NCI-H2196 treated with DMSO at 0.1 percent for 48 hours (cell line): ENCODE results near the gene RALGAPA2.

Experiments used
- DNase-seq: peaks from one replicate; lab custom pipeline; 2025; ENCODE audit not compliant: unreplicated experiment; lab: John Stamatoyannopoulos, UW

RALGAPA2 gene

GRCh38 chr20:20712474-20713243, at the start of gene RALGAPA2:
Gene RALGAPA2 (minus strand): TSS chr20:20712644. CDS start chr20:20712480, 164 bp downstream.
- peak; percentile 94 for DNase-seq

GRCh38 chr20:20761301-20761700, 48.9 kb upstream of the RALGAPA2 start:
- DNase-seq, result no peak

- DNase-seq, result no peak
Observed at GRCh38 chr20:20759132-20759531, 46.7 kb upstream of the RALGAPA2 start.

- no peak for DNase-seq
Observed at GRCh38 chr20:20755674-20756319, 43.4 kb upstream of the RALGAPA2 start.

- no peak for DNase-seq
Observed at GRCh38 chr20:20755231-20755630, 42.8 kb upstream of the RALGAPA2 start.

- no peak for DNase-seq
Observed at GRCh38 chr20:20754714-20755113, 42.3 kb upstream of the RALGAPA2 start.

- no peak for DNase-seq
Observed at GRCh38 chr20:20752712-20753111, 40.3 kb upstream of the RALGAPA2 start.

- DNase-seq, result no peak
Observed at GRCh38 chr20:20747298-20747697, 34.9 kb upstream of the RALGAPA2 start.

- DNase-seq, result peak; percentile 69
Observed at GRCh38 chr20:20744170-20744725, 31.8 kb upstream of the RALGAPA2 start.

- peak; percentile 75 for DNase-seq
Observed at GRCh38 chr20:20743511-20744169, 31.2 kb upstream of the RALGAPA2 start.

- DNase-seq, result no peak
Observed at GRCh38 chr20:20741087-20742045, 28.9 kb upstream of the RALGAPA2 start.

GRCh38 chr20:20740541-20740940, 28.1 kb upstream of the RALGAPA2 start:
- no peak for DNase-seq

GRCh38 chr20:20737158-20737557, 24.7 kb upstream of the RALGAPA2 start:
- no peak for DNase-seq

- no peak for DNase-seq
Observed at GRCh38 chr20:20736303-20736702, 23.9 kb upstream of the RALGAPA2 start.

GRCh38 chr20:20734475-20734948, 22.1 kb upstream of the RALGAPA2 start:
- DNase-seq, result no peak

GRCh38 chr20:20733943-20734342, 21.5 kb upstream of the RALGAPA2 start:
- DNase-seq, result no peak

- DNase-seq, result no peak
Observed at GRCh38 chr20:20732641-20733040, 20.2 kb upstream of the RALGAPA2 start.

- DNase-seq, result no peak
Observed at GRCh38 chr20:20731945-20732296, 19.5 kb upstream of the RALGAPA2 start.

GRCh38 chr20:20731000-20731944, 18.8 kb upstream of the RALGAPA2 start:
- no peak for DNase-seq
